ENCODE data around the gene PEAK1.

- TF ChIP-seq CTCF (IDR thresholded peaks at IDR 0.05) (no peak), POLR2A (IDR thresholded peaks at IDR 0.05) (no peak)
Measured at GRCh38 chr15:77144492-77145070, 275.3 kb downstream of the PEAK1 start.
